ENCODE measurements around the gene JAKMIP2.

Gene JAKMIP2

GRCh38 chr5:147776989-147777388 is 5.5 kb downstream of the JAKMIP2 start:
- no peak for TF ChIP-seq CTCF (IDR thresholded peaks at IDR 0.05; ENCODE audit: extremely low read depth, insufficient read depth, missing control alignments)
- in situ Hi-C loops (cut with MboI; ENCODE audit: low pct_unique_long_range_greater_than_20kb, low sequenced_read_pairs, unreplicated experiment): no loop called here
- no peak for DNase-seq (ENCODE audit: low spot score)

GRCh38 chr5:147773587-147773986 is 8.9 kb downstream of the JAKMIP2 start:
- TF ChIP-seq CTCF (IDR thresholded peaks at IDR 0.05; ENCODE audit: extremely low read depth, insufficient read depth, missing control alignments): no peak
- in situ Hi-C loops (cut with MboI; ENCODE audit: low pct_unique_long_range_greater_than_20kb, low sequenced_read_pairs, unreplicated experiment): no loop called here
- DNase-seq (ENCODE audit: low spot score): no peak

GRCh38 chr5:147773139-147773538 is 9.4 kb downstream of the JAKMIP2 start:
- no peak for TF ChIP-seq CTCF (IDR thresholded peaks at IDR 0.05; ENCODE audit: extremely low read depth, insufficient read depth, missing control alignments)
- DNase-seq (ENCODE audit: low spot score): no peak
- in situ Hi-C loops (cut with MboI; ENCODE audit: low pct_unique_long_range_greater_than_20kb, low sequenced_read_pairs, unreplicated experiment): no loop called here

- TF ChIP-seq CTCF (IDR thresholded peaks at IDR 0.05; ENCODE audit: extremely low read depth, insufficient read depth, missing control alignments): no peak
- in situ Hi-C loops (cut with MboI; ENCODE audit: low pct_unique_long_range_greater_than_20kb, low sequenced_read_pairs, unreplicated experiment): no loop called here
- DNase-seq (ENCODE audit: low spot score): no peak
These were observed 15.5 kb downstream of the JAKMIP2 start for GRCh38 chr5:147767048-147767447.

GRCh38 chr5:147763791-147764525 is 18.6 kb downstream of the JAKMIP2 start:
- no peak for DNase-seq (ENCODE audit: low spot score)
- in situ Hi-C loops (cut with MboI; ENCODE audit: low pct_unique_long_range_greater_than_20kb, low sequenced_read_pairs, unreplicated experiment): no loop called here
- no peak for TF ChIP-seq CTCF (IDR thresholded peaks at IDR 0.05; ENCODE audit: extremely low read depth, insufficient read depth, missing control alignments)

GRCh38 chr5:147760086-147760875 is 22.2 kb downstream of the JAKMIP2 start:
- no peak for DNase-seq (ENCODE audit: low spot score)
- TF ChIP-seq CTCF (IDR thresholded peaks at IDR 0.05; ENCODE audit: extremely low read depth, insufficient read depth, missing control alignments): no peak
- in situ Hi-C loops (cut with MboI; ENCODE audit: low pct_unique_long_range_greater_than_20kb, low sequenced_read_pairs, unreplicated experiment): no loop called here
